Measurements from ENCODE around the gene ESYT1. TPM values are rescaled to one million over a fixed set of nuclear protein-coding genes. Genes with fewer than 3 reads are reported as not detected.

The ESYT1 gene
- total RNA-seq, 3 donors from 2014 or later (not counting 1 experiment from before 2014, with no cell fraction given): 198 to 215 (median 199) TPM

GRCh38 chr12:56152132-56152755, 24.2 kb downstream of the ESYT1 start, which contains the start of gene MYL6B:
MYL6B (plus strand) TSS chr12:56152587; CDS start chr12:56153919, 1,332 bp downstream.
- ATAC-seq: peak; percentile 93 to 98 (median 97)
- peak within 1 kb of the TSS; percentile 84 for H3K4me3 Mint-ChIP-seq
- TF ChIP-seq CTCF (IDR thresholded peaks at IDR 0.05): no peak
- no peaks in the 10 kb centered on the region for H3K27me3 ChIP-seq (ENCODE audit: control insufficient read depth, insufficient read depth, low read length)
- H3K4me3 ChIP-seq (ENCODE audit: low read length): peak within 1 kb of the TSS; percentile 68
- H3K36me3 Mint-ChIP-seq: no peaks in the 10 kb centered on the region
- H3K27me3 Mint-ChIP-seq (ENCODE audit: low read depth in 2 of 2): no peaks in the 10 kb centered on the region
- intact Hi-C loops (cut with micrococcal nuclease): loop anchor here (1.0 to 10.0 kb wide), 3 partner anchors 24 to 107 kb away; partner anchors contain the start of genes ESYT1, RPS26 and SMARCC2
- H3K4me1 Mint-ChIP-seq: peaks cover 12 to 33% of the 10 kb centered on the region in 2 donors
- peak; percentile 90 to 96 for DNase-seq
- H3K9me3 Mint-ChIP-seq: no peaks in the 10 kb centered on the region
- under 1% methylated on average over 37 of the region's 37 CpGs for WGBS (ENCODE audit: insufficient coverage)
- peak within 1 kb of the TSS; percentile 90 for H3K27ac ChIP-seq (ENCODE audit: low read length)
- no peaks in the 10 kb centered on the region for H3K9me3 ChIP-seq (ENCODE audit: control insufficient read depth, insufficient read depth, low read length)
- no peaks in the 10 kb centered on the region for H3K36me3 ChIP-seq (ENCODE audit: control insufficient read depth, insufficient read depth, low read length)
- H3K27ac Mint-ChIP-seq: peak within 1 kb of the TSS; percentile 94 to 99
- peaks cover 22% of the 10 kb centered on the region for H3K4me1 ChIP-seq (ENCODE audit: control insufficient read depth, insufficient read depth, low read length)

- peak overlapping the region; percentile 68 for H3K4me3 ChIP-seq (ENCODE audit: low read length)
Measured at GRCh38 chr12:56152756-56153677, 24.9 kb downstream of the ESYT1 start.

GRCh38 chr12:56153678-56154065, 25.6 kb downstream of the ESYT1 start:
- Histone ChIP-seq H3K4me1 (ENCODE audit: control insufficient read depth, insufficient read depth, low read length) (peaks cover 28% of the 10 kb centered on the region), H3K36me3 (ENCODE audit: control insufficient read depth, insufficient read depth, low read length) (no peaks in the 10 kb centered on the region), H3K27me3 (ENCODE audit: control insufficient read depth, insufficient read depth, low read length) (no peaks in the 10 kb centered on the region), H3K4me3 (ENCODE audit: low read length) (no peak overlapping the region), H3K9me3 (ENCODE audit: control insufficient read depth, insufficient read depth, low read length) (no peaks in the 10 kb centered on the region), H3K27ac (ENCODE audit: low read length) (no peak overlapping the region)
- H3K9me3 Mint-ChIP-seq: no peaks in the 10 kb centered on the region
- H3K27me3 Mint-ChIP-seq (ENCODE audit: low read depth in 2 of 2): no peaks in the 10 kb centered on the region
- peak overlapping the region in 1 of 2 donors; percentile 99 for H3K27ac Mint-ChIP-seq
- intact Hi-C loops (cut with micrococcal nuclease): loop anchor here (2.0 to 10.0 kb wide), 2 partner anchors 35 to 109 kb away; partner anchors contain the start of genes RPS26 and SMARCC2
- DNase-seq (no peak), ATAC-seq (no peak)
- H3K36me3 Mint-ChIP-seq: no peaks in the 10 kb centered on the region
- peaks cover 22 to 46% of the 10 kb centered on the region in 2 donors for H3K4me1 Mint-ChIP-seq
- no peak for TF ChIP-seq CTCF (IDR thresholded peaks at IDR 0.05)
- WGBS (ENCODE audit: insufficient coverage): 93% methylated on average over 5 of the region's 5 CpGs
- peak overlapping the region; percentile 4 for H3K4me3 Mint-ChIP-seq

More at GRCh38 chr12:56152756-56153677, 24.9 kb downstream of the ESYT1 start:
- no peak for ATAC-seq
- no peak for DNase-seq
- Histone ChIP-seq H3K27me3 (ENCODE audit: control insufficient read depth, insufficient read depth, low read length) (no peaks in the 10 kb centered on the region), H3K9me3 (ENCODE audit: control insufficient read depth, insufficient read depth, low read length) (no peaks in the 10 kb centered on the region), H3K27ac (ENCODE audit: low read length) (peak overlapping the region; percentile 90), H3K36me3 (ENCODE audit: control insufficient read depth, insufficient read depth, low read length) (no peaks in the 10 kb centered on the region), H3K4me1 (ENCODE audit: control insufficient read depth, insufficient read depth, low read length) (peaks cover 28% of the 10 kb centered on the region)
- no peaks in the 10 kb centered on the region for H3K9me3 Mint-ChIP-seq
- peak overlapping the region; percentile 84 for H3K4me3 Mint-ChIP-seq
- peaks cover 16 to 40% of the 10 kb centered on the region in 2 donors for H3K4me1 Mint-ChIP-seq
- H3K36me3 Mint-ChIP-seq: no peaks in the 10 kb centered on the region
- no peaks in the 10 kb centered on the region for H3K27me3 Mint-ChIP-seq (ENCODE audit: low read depth in 2 of 2)
- TF ChIP-seq CTCF (IDR thresholded peaks at IDR 0.05): no peak
- peak overlapping the region; percentile 94 to 99 for H3K27ac Mint-ChIP-seq
- intact Hi-C loops (cut with micrococcal nuclease): loop anchor here (1.0 to 10.0 kb wide), 3 partner anchors 25 to 108 kb away; partner anchors contain the start of genes ESYT1, RPS26 and SMARCC2
- WGBS (ENCODE audit: insufficient coverage): 25% methylated on average over 7 of the region's 8 CpGs

Measured in natural killer cell (primary cell).